Measurements from ENCODE around the gene TMCC2.

Gene TMCC2

DNA sequence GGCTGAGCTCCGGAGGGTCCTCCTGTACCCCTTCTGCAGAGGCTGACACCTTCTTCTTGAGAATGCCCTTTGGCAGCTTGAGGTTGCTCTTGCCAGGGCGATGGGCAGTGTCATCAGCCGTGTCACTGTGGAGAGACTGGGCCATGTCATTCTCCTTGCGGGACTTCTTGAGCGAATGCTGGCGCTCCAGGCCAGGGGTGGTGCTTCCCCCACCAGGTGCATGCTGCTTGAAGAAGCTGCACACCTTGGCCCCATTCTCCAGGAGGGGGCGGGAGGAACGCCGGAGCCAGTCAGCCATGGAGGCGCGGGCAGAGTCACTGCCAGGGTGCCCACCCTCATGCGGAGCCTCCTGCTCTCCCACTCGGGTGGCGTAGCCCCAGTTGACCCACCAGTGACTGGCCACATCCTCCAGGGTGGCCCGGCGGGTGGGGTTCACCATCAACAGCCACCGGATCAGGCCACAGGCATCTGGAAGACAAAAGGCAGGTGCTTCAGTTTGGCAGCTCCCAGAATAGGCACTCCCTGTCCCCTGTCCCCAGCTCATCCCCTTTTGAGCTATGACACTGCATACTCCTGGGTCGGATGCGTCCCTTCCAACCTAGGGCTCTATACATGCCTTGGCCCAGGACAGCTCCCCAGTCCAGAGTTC lies 76.4 kb downstream of the TMCC2 start:
- Histone ChIP-seq H3K36me3 (ENCODE audit: control insufficient read depth, insufficient read depth, low read length) (peaks cover 77% of the 10 kb centered on the region), H3K9me3 (ENCODE audit: control insufficient read depth, low read length) (no peaks in the 10 kb centered on the region), H3K27ac (ENCODE audit: low read depth, low read length, severe bottlenecking) (peak overlapping the region; percentile 75), H3K4me1 (ENCODE audit: control insufficient read depth, insufficient read depth, low read length, poor library complexity, severe bottlenecking) (peaks cover 62% of the 10 kb centered on the region), H3K4me3 (ENCODE audit: extremely low read depth, insufficient read depth, low read length, poor library complexity, severe bottlenecking) (no peak overlapping the region)
- 95 to 99% methylated on average over 19 of the region's 19 CpGs for WGBS, 2 experiments (ENCODE audit: insufficient coverage in 2 of 2)

DNA sequence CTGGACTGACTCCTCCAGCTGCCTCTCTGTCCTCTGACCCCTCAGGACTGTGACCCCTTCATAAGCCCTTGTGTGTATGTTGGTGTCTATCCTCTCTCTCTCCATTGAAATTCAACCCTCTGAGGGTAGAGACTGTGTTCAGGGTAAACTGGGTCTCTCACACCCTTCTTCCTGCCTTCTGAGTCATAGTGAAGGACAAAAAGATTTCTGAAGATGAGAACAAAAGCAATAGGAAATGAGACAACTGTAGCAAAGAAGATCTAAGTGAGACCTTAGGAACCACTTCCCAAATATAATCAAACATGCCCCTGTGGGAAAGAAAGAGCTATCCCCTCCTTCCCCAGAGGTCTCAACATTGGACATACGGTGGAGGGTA lies 76.9 kb downstream of the TMCC2 start:
- H3K9me3 ChIP-seq (ENCODE audit: control insufficient read depth, low read length) = no peaks in the 10 kb centered on the region
- H3K4me3 ChIP-seq (ENCODE audit: extremely low read depth, insufficient read depth, low read length, poor library complexity, severe bottlenecking) = no peak overlapping the region
- H3K36me3 ChIP-seq (ENCODE audit: control insufficient read depth, insufficient read depth, low read length) = peaks cover 80% of the 10 kb centered on the region
- H3K4me1 ChIP-seq (ENCODE audit: control insufficient read depth, insufficient read depth, low read length, poor library complexity, severe bottlenecking) = peaks cover 60% of the 10 kb centered on the region
- WGBS, 2 experiments (ENCODE audit: insufficient coverage in 2 of 2) = 86% methylated on average over 1 of the region's 1 CpG; no CpG with 5 or more reads in 1 of the 2 experiments
- peak overlapping the region; percentile 64 for H3K27ac ChIP-seq (ENCODE audit: low read depth, low read length, severe bottlenecking)

DNA sequence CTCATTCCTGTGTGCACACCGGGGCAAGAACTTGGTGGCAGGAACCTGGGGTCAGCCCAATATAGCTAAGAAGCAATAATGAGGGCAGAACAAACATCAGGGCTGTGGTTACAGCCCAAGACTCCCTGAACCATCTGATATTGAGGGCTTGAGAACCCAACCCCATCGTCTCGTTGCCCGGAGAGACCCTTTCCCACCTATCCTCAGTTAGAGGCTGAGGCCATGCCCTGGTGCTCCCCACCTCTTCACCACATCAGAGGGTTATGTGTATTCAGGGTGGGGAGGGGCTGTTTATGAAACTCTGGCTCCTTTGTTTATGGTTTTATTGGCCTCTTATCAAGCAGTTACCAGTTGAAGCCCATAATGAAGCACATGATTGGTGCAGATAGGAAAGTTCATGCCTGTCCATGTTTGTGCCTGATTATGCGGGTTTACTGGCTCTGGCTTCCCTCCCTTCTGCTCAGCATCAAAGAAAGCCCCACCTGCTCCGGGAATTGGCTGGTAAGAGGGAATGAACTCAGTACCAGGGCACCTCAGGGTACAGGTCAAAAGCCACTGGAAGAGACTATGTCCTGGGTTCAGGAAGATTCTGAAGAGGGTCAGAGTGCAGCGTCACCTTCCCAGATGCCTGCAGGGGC lies 79.3 kb downstream of the TMCC2 start:
- Histone ChIP-seq H3K4me1 (ENCODE audit: control insufficient read depth, insufficient read depth, low read length, poor library complexity, severe bottlenecking) (peaks cover 46% of the 10 kb centered on the region), H3K27ac (ENCODE audit: low read depth, low read length, severe bottlenecking) (no peak overlapping the region), H3K36me3 (ENCODE audit: control insufficient read depth, insufficient read depth, low read length) (peaks cover 96% of the 10 kb centered on the region), H3K9me3 (ENCODE audit: control insufficient read depth, low read length) (no peaks in the 10 kb centered on the region), H3K4me3 (ENCODE audit: extremely low read depth, insufficient read depth, low read length, poor library complexity, severe bottlenecking) (no peak overlapping the region)
- WGBS, 2 experiments (ENCODE audit: insufficient coverage in 2 of 2) = 96 to 100% methylated on average over 2 to 3 of the region's 7 CpGs

DNA sequence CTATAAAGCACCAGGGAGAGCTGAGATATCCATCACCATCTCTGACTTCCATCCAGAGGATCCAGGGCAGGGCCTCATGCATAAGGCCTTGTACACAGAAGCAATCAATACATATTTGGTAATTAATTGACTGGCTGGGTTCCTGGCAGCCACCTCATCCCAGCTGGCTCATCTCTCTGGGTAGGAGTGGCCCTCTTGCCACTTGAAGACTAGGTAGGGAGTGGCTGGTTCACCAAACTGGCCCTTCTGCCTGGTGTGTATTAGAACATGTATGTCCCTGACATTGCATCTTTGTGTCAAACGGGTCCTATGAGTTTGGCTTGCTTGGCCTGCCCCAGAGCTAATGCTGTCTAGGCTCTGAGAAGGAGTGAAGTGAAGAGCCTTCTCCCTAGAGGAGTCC lies 82.0 kb downstream of the TMCC2 start:
- 89 to 93% methylated on average over 1 of the region's 1 CpG for WGBS, 2 experiments (ENCODE audit: insufficient coverage in 2 of 2)
- no peak overlapping the region for H3K27ac ChIP-seq (ENCODE audit: low read depth, low read length, severe bottlenecking)

DNA sequence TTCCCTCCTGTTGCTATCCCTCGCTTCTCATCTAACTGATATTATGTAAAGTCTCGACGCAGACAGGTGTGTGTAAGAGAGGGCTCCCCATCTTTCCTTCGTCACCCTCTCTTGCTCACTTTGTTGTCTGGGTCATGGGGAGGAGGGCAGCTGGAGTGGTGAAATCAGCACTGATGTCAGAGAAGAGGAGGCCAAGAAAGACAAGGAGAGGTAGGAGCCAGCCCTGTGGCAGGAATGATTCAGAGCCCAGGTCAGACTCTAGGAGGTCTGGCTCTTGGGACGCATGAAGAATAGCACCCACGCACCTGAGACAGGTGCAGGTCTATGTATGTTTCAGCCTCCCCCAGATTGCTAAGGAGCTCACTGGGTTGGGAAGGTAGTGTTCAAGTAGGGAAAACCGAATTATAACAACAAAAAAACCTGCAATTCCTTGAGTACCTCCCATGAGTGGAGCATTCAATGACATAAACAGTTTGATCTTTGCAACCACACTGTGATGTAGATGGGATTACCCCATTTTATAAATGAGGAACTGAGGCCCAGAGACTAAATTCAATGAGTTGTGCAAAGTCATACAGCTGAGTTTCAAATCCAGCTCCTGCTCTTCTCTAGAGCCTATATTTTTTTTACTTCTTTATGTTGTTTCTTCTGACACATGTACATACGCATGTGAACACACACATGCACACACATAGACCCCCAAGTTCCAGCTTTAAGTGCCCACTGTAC lies 83.4 kb downstream of the TMCC2 start:
- no peaks in the 10 kb centered on the region for H3K9me3 ChIP-seq (ENCODE audit: control insufficient read depth, low read length)
- H3K27ac ChIP-seq (ENCODE audit: low read depth, low read length, severe bottlenecking) = no peak overlapping the region
- H3K36me3 ChIP-seq (ENCODE audit: control insufficient read depth, insufficient read depth, low read length) = peaks cover 70% of the 10 kb centered on the region
- WGBS, 2 experiments (ENCODE audit: insufficient coverage in 2 of 2) = 92 to 100% methylated on average over 1 to 4 of the region's 8 CpGs
- H3K4me3 ChIP-seq (ENCODE audit: extremely low read depth, insufficient read depth, low read length, poor library complexity, severe bottlenecking) = no peak overlapping the region
- H3K4me1 ChIP-seq (ENCODE audit: control insufficient read depth, insufficient read depth, low read length, poor library complexity, severe bottlenecking) = peaks cover 48% of the 10 kb centered on the region

More for the DNA sequence above, 82.0 kb downstream of the TMCC2 start:
- Histone ChIP-seq H3K36me3 (ENCODE audit: control insufficient read depth, insufficient read depth, low read length) (peaks cover 79% of the 10 kb centered on the region), H3K4me1 (ENCODE audit: control insufficient read depth, insufficient read depth, low read length, poor library complexity, severe bottlenecking) (peaks cover 41% of the 10 kb centered on the region), H3K9me3 (ENCODE audit: control insufficient read depth, low read length) (no peaks in the 10 kb centered on the region), H3K4me3 (ENCODE audit: extremely low read depth, insufficient read depth, low read length, poor library complexity, severe bottlenecking) (no peak overlapping the region)

DNA sequence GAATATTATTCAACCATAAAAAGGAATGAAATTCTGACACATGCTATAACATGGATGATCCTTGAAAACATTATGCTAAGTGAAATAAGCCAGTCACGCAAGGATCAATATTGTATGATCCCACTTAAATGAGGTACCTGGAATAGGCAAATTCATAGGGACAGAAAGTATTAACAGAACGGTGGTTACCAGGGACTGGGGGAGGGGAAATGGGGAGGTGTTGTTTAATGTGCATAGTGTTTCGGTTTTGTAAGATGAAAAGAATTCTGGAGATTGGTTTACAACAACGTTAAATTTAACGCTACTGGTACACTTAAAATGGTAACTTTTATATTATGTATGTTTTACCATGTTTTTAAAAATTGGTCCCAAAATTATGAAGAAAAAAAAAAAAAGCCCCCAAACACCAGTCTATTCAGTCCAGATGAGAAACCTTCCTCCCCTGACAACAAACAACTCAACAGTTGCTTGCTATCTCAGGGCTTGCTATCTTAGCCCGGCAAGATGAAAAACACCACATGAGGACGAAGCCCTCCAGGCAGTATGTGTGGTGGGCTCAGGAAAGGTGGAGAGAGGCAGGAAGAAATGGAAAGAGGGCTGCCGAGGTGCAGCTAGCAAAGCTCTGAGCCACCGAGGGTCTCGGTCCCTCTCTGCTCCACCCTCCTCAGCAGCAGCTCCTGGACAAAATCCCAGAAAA lies 85.3 kb downstream of the TMCC2 start:
- Histone ChIP-seq H3K36me3 (ENCODE audit: control insufficient read depth, insufficient read depth, low read length) (peaks cover 63% of the 10 kb centered on the region), H3K27ac (ENCODE audit: low read depth, low read length, severe bottlenecking) (peak overlapping the region; percentile 96), H3K4me3 (ENCODE audit: extremely low read depth, insufficient read depth, low read length, poor library complexity, severe bottlenecking) (peak overlapping the region; percentile 14), H3K4me1 (ENCODE audit: control insufficient read depth, insufficient read depth, low read length, poor library complexity, severe bottlenecking) (peaks cover 62% of the 10 kb centered on the region), H3K9me3 (ENCODE audit: control insufficient read depth, low read length) (no peaks in the 10 kb centered on the region)
- WGBS, 2 experiments (ENCODE audit: insufficient coverage in 2 of 2) = 45 to 100% methylated on average over 1 to 4 of the region's 10 CpGs

DNA sequence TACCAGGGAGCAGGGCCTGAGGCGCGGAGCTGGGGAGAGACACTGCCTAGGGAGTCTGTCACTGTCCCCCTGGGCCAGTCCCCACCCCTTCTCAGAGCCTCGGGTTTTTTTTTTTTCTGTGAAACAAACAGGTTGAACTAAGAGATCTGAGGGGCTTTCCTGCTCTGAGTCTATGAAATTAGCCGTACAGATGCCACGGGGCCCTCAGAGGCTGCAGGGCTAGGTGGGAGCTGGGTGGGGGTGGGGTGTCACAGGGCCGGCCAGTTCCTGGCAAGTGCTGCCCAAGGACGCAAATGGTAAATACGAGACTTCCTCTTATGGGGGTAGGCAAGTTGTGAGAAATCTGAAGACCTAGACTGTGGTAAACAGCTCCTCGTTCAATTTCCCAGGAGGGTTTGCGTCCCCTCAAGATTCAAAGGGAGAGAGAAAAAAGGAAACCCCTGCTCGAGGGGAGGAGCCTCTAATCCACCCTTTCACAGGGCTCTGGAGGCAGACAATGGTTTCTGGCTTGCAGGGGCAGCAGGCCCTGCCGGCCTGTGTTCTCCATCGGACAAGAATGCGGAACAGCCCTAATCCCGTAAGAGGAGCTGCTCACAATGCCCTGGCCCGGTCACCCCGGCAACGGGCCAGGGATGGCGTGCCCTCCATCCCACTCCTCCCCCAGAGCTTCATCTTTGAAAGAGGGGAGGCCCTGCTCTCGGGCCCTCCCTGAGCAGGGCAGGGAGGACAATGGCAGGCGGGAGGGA lies 86.0 kb downstream of the TMCC2 start:
- H3K9me3 ChIP-seq (ENCODE audit: control insufficient read depth, low read length) = no peaks in the 10 kb centered on the region
- H3K4me1 ChIP-seq (ENCODE audit: control insufficient read depth, insufficient read depth, low read length, poor library complexity, severe bottlenecking) = peaks cover 70% of the 10 kb centered on the region
- H3K27ac ChIP-seq (ENCODE audit: low read depth, low read length, severe bottlenecking) = peak overlapping the region; percentile 96
- peaks cover 62% of the 10 kb centered on the region for H3K36me3 ChIP-seq (ENCODE audit: control insufficient read depth, insufficient read depth, low read length)
- WGBS, 2 experiments (ENCODE audit: insufficient coverage in 2 of 2) = 18% methylated on average over 9 to 20 of the region's 21 CpGs
- H3K4me3 ChIP-seq (ENCODE audit: extremely low read depth, insufficient read depth, low read length, poor library complexity, severe bottlenecking) = peak overlapping the region; percentile 14

DNA sequence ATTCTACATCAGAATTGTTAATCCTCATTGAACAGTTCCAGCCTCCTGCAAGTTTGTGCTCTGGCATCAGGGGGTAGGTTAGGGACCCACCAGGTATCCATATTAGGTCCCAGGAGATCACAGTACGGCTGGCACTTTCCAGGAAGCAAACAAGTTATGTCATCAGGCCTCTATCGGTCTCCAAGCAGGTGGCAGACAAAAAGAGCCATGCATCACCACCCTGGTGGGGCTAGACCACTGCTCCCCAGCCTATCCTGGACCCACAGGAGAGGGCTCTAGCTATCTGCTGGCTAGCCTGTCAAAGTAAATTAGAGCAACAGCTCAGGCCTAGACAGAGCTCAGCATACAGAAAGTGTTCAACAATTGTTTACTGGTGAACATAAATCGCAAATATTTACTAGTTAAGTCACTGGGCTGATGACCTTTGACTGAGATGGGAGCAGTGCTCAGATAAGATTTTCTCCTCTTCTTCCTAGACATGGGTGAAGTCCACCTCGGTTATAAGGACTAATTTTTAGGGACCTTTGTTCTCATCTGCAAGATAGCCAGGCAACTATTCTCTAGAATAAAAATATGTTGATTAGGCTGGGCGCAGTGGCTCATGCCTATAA lies 87.4 kb downstream of the TMCC2 start:
- Histone ChIP-seq H3K9me3 (ENCODE audit: control insufficient read depth, low read length) (no peaks in the 10 kb centered on the region), H3K4me1 (ENCODE audit: control insufficient read depth, insufficient read depth, low read length, poor library complexity, severe bottlenecking) (peaks cover 76% of the 10 kb centered on the region), H3K36me3 (ENCODE audit: control insufficient read depth, insufficient read depth, low read length) (peaks cover 58% of the 10 kb centered on the region), H3K4me3 (ENCODE audit: extremely low read depth, insufficient read depth, low read length, poor library complexity, severe bottlenecking) (no peak overlapping the region), H3K27ac (ENCODE audit: low read depth, low read length, severe bottlenecking) (peak overlapping the region; percentile 96)
- 77 to 82% methylated on average over 4 of the region's 5 CpGs for WGBS, 2 experiments (ENCODE audit: insufficient coverage in 2 of 2)

DNA sequence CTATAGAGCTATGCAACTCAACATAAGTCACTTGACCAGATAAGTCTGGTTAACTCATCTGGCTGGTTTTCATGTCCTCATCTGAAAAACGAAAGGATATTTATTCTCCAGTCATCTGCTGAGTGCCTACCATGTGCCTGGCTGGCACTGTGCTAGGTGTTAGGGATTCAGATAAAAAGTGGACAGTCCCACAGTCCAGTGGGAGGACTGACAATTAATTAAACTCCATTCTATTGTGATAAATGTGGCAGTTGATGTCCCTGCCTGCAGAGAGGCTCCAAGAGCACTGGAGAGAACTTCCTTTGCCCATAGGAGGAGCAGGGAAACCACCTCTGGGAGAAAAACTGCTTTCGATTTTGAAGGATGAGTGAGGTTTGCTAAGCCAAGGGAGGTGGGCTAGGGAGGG lies 88.4 kb downstream of the TMCC2 start:
- H3K4me3 ChIP-seq (ENCODE audit: extremely low read depth, insufficient read depth, low read length, poor library complexity, severe bottlenecking) = no peak overlapping the region
- H3K4me1 ChIP-seq (ENCODE audit: control insufficient read depth, insufficient read depth, low read length, poor library complexity, severe bottlenecking) = peaks cover 71% of the 10 kb centered on the region
- H3K27ac ChIP-seq (ENCODE audit: low read depth, low read length, severe bottlenecking) = no peak overlapping the region
- H3K9me3 ChIP-seq (ENCODE audit: control insufficient read depth, low read length) = no peaks in the 10 kb centered on the region
- H3K36me3 ChIP-seq (ENCODE audit: control insufficient read depth, insufficient read depth, low read length) = peaks cover 48% of the 10 kb centered on the region
- 80 to 94% methylated on average over 1 to 2 of the region's 2 CpGs for WGBS, 2 experiments (ENCODE audit: insufficient coverage in 2 of 2)

Data from mesodermal cell (in vitro differentiated cells).